Activated naive CD8-positive, alpha-beta T cell (primary cell): ENCODE results near the gene FANK1.

Experiments
- H3K27ac Mint-ChIP-seq: one replicate; pipeline ENCODE4 v1.8.0; 2021; ENCODE audit warnings: mixed read lengths
- H3K27me3 Mint-ChIP-seq: one replicate; pipeline ENCODE4 v1.8.0; 2021; ENCODE audit warnings: mixed read lengths
- H3K36me3 Mint-ChIP-seq: one replicate; pipeline ENCODE4 v1.8.0; 2021; ENCODE audit warnings: mixed read lengths
- H3K4me1 Mint-ChIP-seq: one replicate; pipeline ENCODE4 v1.8.0; 2021; ENCODE audit warnings: low read depth, mixed read lengths
- H3K4me3 Mint-ChIP-seq: one replicate; pipeline ENCODE4 v1.8.0; 2021; ENCODE audit warnings: mild to moderate bottlenecking, mixed read lengths
- H3K9me3 Mint-ChIP-seq: one replicate; pipeline ENCODE4 v1.8.0; 2021; ENCODE audit warnings: low read depth, mixed read lengths

Gene FANK1

GRCh38 chr10:125983656-125984055 lies 87.3 kb downstream of the FANK1 start:
- H3K27me3 Mint-ChIP-seq, result peaks cover 1% of the 10 kb centered on the region
- H3K27ac Mint-ChIP-seq, result no peak overlapping the region
- H3K4me1 Mint-ChIP-seq, result no peaks in the 10 kb centered on the region
- H3K36me3 Mint-ChIP-seq, result no peaks in the 10 kb centered on the region
- no peak overlapping the region for H3K4me3 Mint-ChIP-seq
- no peaks in the 10 kb centered on the region for H3K9me3 Mint-ChIP-seq

DNA sequence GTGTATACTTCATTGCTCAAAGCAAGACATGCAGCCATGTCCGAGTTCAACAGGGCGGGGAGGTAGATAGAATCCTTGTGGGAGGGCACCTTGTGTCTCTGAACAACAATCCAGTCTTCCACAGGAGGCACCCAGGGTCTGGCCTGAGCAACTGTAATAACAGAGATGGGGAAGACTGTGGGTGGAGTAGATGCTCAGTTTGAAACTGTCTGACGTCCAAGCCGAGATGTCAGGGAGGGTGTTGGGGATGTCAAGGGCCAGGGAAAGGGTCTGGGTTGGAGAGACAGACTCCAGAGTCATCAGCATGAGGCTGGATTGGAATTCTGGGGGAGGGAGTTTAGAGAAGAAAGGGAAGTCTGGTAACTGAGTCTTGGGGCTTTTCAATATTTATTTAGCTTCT lies 88.0 kb downstream of the FANK1 start:
- no peaks in the 10 kb centered on the region for H3K36me3 Mint-ChIP-seq
- H3K27me3 Mint-ChIP-seq, result peaks cover 1% of the 10 kb centered on the region
- H3K27ac Mint-ChIP-seq, result no peak overlapping the region
- no peaks in the 10 kb centered on the region for H3K4me1 Mint-ChIP-seq
- H3K4me3 Mint-ChIP-seq, result no peak overlapping the region
- no peaks in the 10 kb centered on the region for H3K9me3 Mint-ChIP-seq

GRCh38 chr10:125984865-125985495 lies 88.6 kb downstream of the FANK1 start:
- Mint-ChIP-seq H3K36me3 (no peaks in the 10 kb centered on the region), H3K4me1 (no peaks in the 10 kb centered on the region)

GRCh38 chr10:125985557-125986240 lies 89.3 kb downstream of the FANK1 start:
- no peak overlapping the region for H3K27ac Mint-ChIP-seq
- peaks cover 1% of the 10 kb centered on the region for H3K27me3 Mint-ChIP-seq
- peaks cover 3% of the 10 kb centered on the region for H3K9me3 Mint-ChIP-seq
- H3K36me3 Mint-ChIP-seq, result no peaks in the 10 kb centered on the region
- no peaks in the 10 kb centered on the region for H3K4me1 Mint-ChIP-seq
- no peak overlapping the region for H3K4me3 Mint-ChIP-seq

More at GRCh38 chr10:125984865-125985495, 88.6 kb downstream of the FANK1 start:
- Mint-ChIP-seq H3K4me3 (no peak overlapping the region), H3K9me3 (no peaks in the 10 kb centered on the region), H3K27me3 (peaks cover 1% of the 10 kb centered on the region), H3K27ac (no peak overlapping the region)

- no peaks in the 10 kb centered on the region for H3K4me1 Mint-ChIP-seq
- H3K27me3 Mint-ChIP-seq, result peaks cover 1% of the 10 kb centered on the region
Observed at GRCh38 chr10:125989791-125990190, 93.4 kb downstream of the FANK1 start.

DNA sequence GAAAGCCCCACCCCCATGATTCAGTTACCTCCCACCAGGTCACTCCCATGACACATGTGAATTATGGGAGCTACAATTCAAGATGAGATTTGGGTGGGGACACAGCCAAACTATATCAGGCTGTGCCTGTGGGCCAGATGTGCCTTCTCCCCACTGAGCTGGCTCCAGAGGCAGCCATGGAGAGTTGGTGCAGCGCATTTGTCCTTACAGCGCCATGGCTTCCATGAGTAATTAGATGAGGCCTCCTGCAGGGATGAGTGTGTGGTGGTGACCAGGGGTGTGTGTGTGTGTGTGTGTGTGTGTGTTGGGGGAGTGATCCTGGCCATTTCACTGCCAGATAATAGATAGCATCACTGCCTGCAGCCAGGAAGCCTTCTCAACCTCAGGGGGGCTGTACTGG lies 94.6 kb downstream of the FANK1 start:
- H3K27me3 Mint-ChIP-seq, result peaks cover 1% of the 10 kb centered on the region
- no peaks in the 10 kb centered on the region for H3K36me3 Mint-ChIP-seq
- H3K27ac Mint-ChIP-seq, result no peak overlapping the region
- H3K9me3 Mint-ChIP-seq, result peaks cover 3% of the 10 kb centered on the region
- H3K4me3 Mint-ChIP-seq, result no peak overlapping the region
- no peaks in the 10 kb centered on the region for H3K4me1 Mint-ChIP-seq

More at GRCh38 chr10:125989791-125990190, 93.4 kb downstream of the FANK1 start:
- Mint-ChIP-seq H3K4me3 (no peak overlapping the region), H3K9me3 (peaks cover 3% of the 10 kb centered on the region), H3K36me3 (no peaks in the 10 kb centered on the region), H3K27ac (no peak overlapping the region)

DNA sequence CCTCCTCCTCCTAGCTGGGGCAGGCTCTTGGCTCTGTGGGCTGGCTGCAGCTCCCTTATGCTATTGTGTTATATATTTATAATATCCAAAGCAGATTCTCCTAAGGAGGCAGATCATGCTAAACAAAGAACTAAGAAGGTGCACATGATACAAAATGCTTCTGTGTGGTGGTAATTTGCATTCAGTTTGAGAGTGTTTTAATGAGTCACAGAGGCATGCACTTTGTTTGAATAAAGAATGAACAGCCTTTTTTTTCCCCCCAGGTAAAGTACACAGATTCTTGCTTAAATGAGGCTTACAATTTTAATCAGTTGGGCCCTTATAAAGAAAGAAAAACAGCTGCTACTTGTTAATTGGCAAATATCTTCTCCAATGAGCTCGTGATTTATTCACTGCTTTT lies 95.0 kb downstream of the FANK1 start:
- Mint-ChIP-seq H3K4me3 (no peak overlapping the region), H3K4me1 (no peaks in the 10 kb centered on the region), H3K9me3 (peaks cover 3% of the 10 kb centered on the region)

GRCh38 chr10:125992254-125992653 lies 95.9 kb downstream of the FANK1 start:
- no peaks in the 10 kb centered on the region for H3K4me1 Mint-ChIP-seq
- H3K27me3 Mint-ChIP-seq, result peaks cover 1% of the 10 kb centered on the region

More for the DNA sequence above, 95.0 kb downstream of the FANK1 start:
- Mint-ChIP-seq H3K36me3 (no peaks in the 10 kb centered on the region), H3K27ac (no peak overlapping the region), H3K27me3 (peaks cover 1% of the 10 kb centered on the region)

DNA sequence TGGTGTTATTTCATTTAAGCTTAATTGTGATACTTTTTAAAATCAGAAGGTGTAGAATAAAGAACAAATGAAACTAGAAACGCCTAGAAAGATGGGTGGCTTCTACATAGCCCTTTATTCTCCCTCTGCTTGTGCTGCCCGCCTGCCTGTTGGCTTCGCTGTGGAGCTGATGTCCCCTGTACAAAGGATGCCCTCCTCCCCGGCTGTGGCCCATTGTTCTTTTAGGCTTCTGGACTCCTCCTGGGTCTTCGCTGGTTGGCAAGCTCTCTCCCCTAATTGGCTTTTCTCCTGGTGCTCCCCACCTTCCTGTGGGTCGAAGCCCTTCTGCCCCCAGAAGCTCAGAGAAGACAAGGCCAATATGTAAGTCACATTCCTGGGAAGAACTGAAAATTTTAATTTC lies 98.2 kb downstream of the FANK1 start:
- H3K36me3 Mint-ChIP-seq, result peaks cover 2% of the 10 kb centered on the region
- H3K27me3 Mint-ChIP-seq, result peaks cover 1% of the 10 kb centered on the region
- H3K4me3 Mint-ChIP-seq, result no peak overlapping the region
- H3K4me1 Mint-ChIP-seq, result no peaks in the 10 kb centered on the region
- no peak overlapping the region for H3K27ac Mint-ChIP-seq
- H3K9me3 Mint-ChIP-seq, result peaks cover 3% of the 10 kb centered on the region

More at GRCh38 chr10:125992254-125992653, 95.9 kb downstream of the FANK1 start:
- Mint-ChIP-seq H3K27ac (no peak overlapping the region), H3K36me3 (peaks cover 1% of the 10 kb centered on the region), H3K9me3 (peaks cover 3% of the 10 kb centered on the region), H3K4me3 (no peak overlapping the region)

DNA sequence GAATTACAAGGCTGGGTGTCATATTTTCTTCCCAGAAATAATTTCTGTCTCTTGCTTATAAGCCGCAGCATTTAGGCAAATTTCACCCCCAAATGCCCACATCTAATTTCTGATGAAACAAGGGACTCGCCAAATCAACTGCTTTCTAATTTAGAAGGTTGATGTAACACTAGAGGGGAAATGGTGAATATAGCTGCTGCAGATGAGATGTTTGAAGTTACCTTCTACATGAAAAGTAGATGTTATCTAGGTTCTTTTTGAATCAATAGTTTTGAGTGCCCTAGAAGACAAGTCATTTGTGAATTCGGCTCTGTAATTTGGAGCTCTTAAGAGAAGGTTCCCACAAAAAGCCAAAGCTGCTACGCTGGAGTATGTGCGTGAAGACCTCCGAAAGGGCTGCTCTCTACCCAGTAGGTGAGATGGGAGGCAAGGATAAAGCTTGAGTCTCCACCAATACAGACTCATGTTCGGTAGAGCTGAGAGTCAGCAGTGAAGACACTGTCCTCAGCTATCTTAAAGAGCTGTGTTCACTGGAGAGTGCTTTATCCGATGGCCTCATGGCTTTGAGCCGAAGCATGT lies 99.5 kb downstream of the FANK1 start:
- Mint-ChIP-seq H3K36me3 (peaks cover 2% of the 10 kb centered on the region), H3K9me3 (no peaks in the 10 kb centered on the region), H3K27ac (no peak overlapping the region)

GRCh38 chr10:125997586-125997985 lies 101.2 kb downstream of the FANK1 start:
- H3K4me1 Mint-ChIP-seq, result no peaks in the 10 kb centered on the region
- H3K36me3 Mint-ChIP-seq, result peaks cover 2% of the 10 kb centered on the region
- H3K27me3 Mint-ChIP-seq, result peaks cover 1% of the 10 kb centered on the region
- no peaks in the 10 kb centered on the region for H3K9me3 Mint-ChIP-seq
- H3K4me3 Mint-ChIP-seq, result no peak overlapping the region
- no peak overlapping the region for H3K27ac Mint-ChIP-seq

More for the DNA sequence above, 99.5 kb downstream of the FANK1 start:
- H3K27me3 Mint-ChIP-seq, result peaks cover 1% of the 10 kb centered on the region
- H3K4me1 Mint-ChIP-seq, result no peaks in the 10 kb centered on the region
- no peak overlapping the region for H3K4me3 Mint-ChIP-seq

DNA sequence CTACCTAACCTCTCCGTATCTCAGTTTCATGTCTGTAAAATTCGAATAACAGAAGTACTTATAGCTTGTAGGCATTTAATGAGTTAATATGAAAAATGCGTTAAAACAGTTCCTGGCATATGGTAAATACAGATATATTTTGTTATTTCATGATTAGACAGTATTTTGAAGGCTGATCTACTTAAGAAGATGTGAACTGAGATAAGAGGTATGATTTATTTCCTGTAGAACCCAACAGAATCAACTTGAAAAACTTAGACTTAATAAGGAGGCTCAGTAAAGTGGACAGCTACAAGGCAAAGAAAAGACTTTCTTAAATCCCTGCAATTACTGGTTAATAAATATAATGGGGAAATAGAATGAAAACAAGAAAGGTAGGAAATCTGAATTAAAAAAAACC lies 103.3 kb downstream of the FANK1 start:
- H3K27ac Mint-ChIP-seq, result no peak overlapping the region

DNA sequence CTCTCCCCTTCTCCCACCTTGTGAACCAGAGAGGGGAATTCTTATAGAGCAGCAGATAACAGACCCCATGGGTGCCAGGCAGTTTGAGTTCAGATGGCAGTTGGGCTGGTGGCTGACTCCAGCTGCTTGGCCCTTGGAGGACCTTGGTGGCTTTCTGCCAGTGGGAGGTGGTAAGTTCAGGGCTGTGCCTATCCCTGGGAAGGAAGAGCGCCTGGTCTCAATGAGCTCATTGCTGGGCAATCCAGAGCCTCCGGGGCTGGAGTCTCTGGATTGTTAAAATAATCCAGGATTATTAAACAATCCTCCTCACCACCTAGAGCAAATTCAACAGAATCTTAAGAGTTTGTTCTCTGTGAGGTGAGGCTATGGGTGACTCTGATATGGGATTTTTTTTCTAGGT lies 105.2 kb downstream of the FANK1 start:
- no peaks in the 10 kb centered on the region for H3K4me1 Mint-ChIP-seq
- no peak overlapping the region for H3K4me3 Mint-ChIP-seq
- no peaks in the 10 kb centered on the region for H3K9me3 Mint-ChIP-seq
- H3K27me3 Mint-ChIP-seq, result peaks cover 1% of the 10 kb centered on the region
- no peak overlapping the region for H3K27ac Mint-ChIP-seq
- H3K36me3 Mint-ChIP-seq, result peaks cover 2% of the 10 kb centered on the region

More for the DNA sequence above, 103.3 kb downstream of the FANK1 start:
- H3K27me3 Mint-ChIP-seq, result peaks cover 1% of the 10 kb centered on the region
- no peaks in the 10 kb centered on the region for H3K4me1 Mint-ChIP-seq
- H3K9me3 Mint-ChIP-seq, result no peaks in the 10 kb centered on the region
- H3K4me3 Mint-ChIP-seq, result no peak overlapping the region
- H3K36me3 Mint-ChIP-seq, result peaks cover 2% of the 10 kb centered on the region

GRCh38 chr10:126004752-126005151 lies 108.4 kb downstream of the FANK1 start:
- Mint-ChIP-seq H3K4me1 (no peaks in the 10 kb centered on the region), H3K27me3 (no peaks in the 10 kb centered on the region), H3K9me3 (no peaks in the 10 kb centered on the region), H3K36me3 (no peaks in the 10 kb centered on the region), H3K27ac (no peak overlapping the region), H3K4me3 (no peak overlapping the region)

DNA sequence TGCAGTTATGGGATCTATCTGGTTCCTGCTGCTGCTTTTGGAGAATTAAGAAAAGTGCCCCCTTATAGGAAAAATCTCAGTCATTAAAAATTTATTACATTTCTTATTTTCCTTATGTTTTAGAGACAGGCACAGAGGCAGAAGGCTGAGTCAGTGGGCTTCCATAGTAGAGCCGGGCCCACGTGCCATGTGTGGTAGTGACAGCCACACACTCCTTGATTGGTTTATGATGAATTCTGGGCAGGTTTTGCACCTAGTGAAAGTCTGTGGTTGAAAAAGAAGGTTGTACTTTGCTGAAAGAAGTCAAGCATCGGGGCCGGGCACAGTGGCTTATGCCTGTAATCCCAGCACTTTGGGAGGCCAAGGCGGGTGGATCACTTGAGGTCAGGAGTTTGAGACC lies 109.9 kb downstream of the FANK1 start:
- no peaks in the 10 kb centered on the region for H3K27me3 Mint-ChIP-seq
- H3K36me3 Mint-ChIP-seq, result no peaks in the 10 kb centered on the region
- no peaks in the 10 kb centered on the region for H3K9me3 Mint-ChIP-seq
- H3K4me3 Mint-ChIP-seq, result no peak overlapping the region
- H3K27ac Mint-ChIP-seq, result no peak overlapping the region
- H3K4me1 Mint-ChIP-seq, result no peaks in the 10 kb centered on the region
